HG03521 (cell line): ENCODE measurements around the gene FAM193A.
"Not testable (repeated sequence)": the region's sequence is repeated elsewhere in the genome, so short reads cannot be mapped to it uniquely, and the experiment has no call there.

Experiments
- ATAC-seq: cut with Tn5 transposase; IDR thresholded peaks from one replicate; pipeline ENCODE4 v1.9.1; 2021; ENCODE audit warnings: mild to moderate bottlenecking, moderate library complexity; ENCODE audit not compliant: unreplicated experiment

FAM193A gene

DNA sequence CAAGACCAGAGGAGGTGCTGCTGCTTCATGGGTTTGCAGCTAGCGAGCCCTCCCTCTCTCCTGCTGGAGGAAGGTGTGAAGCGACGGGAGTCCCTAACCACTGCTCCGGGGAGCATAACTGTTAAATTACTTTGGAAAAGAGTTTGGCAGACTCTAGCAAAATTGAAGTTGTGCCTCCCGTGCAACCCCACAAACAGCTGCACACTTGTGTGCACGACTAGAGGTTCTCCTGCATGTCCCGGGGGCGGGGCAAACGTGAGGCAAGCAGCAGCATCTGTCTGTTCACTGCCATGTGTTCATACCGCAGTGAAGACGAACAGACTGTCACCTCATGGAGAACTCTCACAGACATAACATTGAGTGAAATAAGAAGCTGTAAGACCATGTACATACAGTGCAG is 185.1 kb downstream of the FAM193A start:
- ATAC-seq: no peak

GRCh38 chr4:2722033-2722432 is 185.6 kb downstream of the FAM193A start:
- ATAC-seq: no peak

- ATAC-seq: no peak
Measured at GRCh38 chr4:2723751-2724150, 187.3 kb downstream of the FAM193A start.

GRCh38 chr4:2725380-2725779 is 188.9 kb downstream of the FAM193A start:
- ATAC-seq: no peak

GRCh38 chr4:2726881-2727280 is 190.4 kb downstream of the FAM193A start:
- not testable (repeated sequence) for ATAC-seq

- ATAC-seq: no peak
Measured at GRCh38 chr4:2728221-2728620, 191.8 kb downstream of the FAM193A start.

DNA sequence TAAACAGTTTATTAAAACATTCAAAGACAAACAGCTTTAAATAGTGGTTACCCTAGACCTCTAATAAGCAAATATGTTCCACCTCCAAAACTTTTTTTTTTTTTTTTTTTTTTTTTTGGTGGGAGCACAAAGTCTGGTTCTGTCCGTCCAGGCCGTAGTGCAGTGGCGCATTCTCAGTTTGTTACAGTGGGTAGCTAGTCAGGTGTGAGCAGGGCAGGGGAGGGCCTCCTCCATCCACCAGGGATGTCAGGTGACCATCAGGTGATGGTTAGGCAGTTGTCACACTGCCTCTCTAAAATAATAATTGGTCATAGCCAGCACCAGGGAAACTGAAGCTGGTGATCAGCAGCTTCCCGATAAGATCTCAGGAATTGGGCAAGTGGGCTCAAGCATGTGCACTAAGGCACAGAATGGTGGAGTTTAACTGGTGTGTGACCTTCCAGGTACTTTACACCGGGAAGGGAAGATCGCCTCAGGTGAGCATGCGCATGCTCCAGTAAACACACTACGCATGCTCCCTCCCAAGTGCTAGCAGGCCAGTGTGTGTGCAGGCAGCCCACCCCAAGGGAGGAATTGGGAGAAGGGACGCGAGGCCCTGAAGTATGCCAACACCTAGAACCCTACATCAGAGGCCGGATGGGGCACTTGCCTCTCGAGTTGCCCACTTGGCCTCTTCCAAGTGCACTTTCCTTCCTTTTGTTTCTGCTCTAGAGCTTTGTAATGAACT is 192.5 kb downstream of the FAM193A start:
- no peak for ATAC-seq

GRCh38 chr4:2729533-2729875 is 193.1 kb downstream of the FAM193A start:
- ATAC-seq: no peak

DNA sequence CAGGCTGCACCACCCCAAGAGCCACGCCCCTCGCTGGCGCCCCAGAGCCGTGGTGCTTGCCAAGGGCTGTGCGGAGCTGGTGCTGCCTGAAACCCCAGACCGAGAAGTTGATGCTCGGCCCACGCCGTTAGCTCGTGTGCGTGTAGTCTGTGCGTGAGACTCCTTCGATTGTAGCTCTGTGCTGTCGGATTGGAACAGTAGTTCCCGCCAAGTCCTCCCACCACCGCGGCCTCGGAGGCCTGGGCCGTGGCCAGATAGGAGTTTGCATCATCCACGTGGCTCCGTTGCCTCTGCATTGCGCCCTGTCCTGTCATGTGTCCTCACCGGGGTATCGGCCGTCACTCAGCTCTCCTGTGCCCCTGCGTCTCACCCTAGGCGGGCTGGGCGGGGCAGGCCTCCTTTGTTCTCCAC is 195.5 kb downstream of the FAM193A start:
- ATAC-seq: no peak

DNA sequence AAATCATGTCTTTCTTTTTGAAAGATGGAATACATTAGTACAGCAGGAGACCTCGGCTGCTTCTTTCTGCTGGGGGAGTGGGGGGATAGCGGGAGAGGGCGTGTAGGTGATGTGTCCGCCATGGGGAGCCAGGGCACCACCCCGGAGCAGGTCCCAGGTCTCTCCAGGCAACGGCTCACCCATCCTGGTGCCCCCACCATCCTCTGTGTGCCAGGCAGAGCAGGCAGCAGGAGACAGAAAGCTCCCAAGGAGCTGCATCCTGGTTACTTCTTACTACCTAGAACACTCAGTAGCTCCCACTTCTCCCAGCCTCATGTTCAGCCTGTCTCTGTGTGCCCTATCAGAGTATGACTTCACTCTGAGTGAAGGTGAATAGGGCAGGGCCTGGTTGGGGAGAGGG is 196.1 kb downstream of the FAM193A start:
- no peak for ATAC-seq

GRCh38 chr4:2733001-2733843 is 196.8 kb downstream of the FAM193A start:
- ATAC-seq: no peak

GRCh38 chr4:2733844-2734574 is 197.6 kb downstream of the FAM193A start:
- no peak for ATAC-seq

DNA sequence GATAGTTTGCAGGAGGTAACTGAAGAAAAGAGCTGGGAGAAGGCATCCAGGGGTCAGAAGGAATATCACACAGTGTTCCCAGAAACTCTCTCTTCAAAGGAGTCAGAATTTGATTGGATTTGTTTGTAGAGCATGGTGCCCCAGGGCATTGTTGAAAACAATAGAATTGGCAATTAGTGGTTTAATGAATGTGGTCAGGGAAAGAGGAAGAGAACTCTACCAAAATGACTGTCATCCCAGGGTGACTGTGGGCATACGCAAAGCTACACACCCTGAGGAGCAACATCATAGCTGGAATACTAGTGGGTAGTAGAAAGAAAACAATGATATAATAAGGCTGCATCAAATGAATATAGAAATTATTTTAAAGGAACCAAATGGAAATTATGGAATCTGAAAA is 198.2 kb downstream of the FAM193A start:
- ATAC-seq: no peak

DNA sequence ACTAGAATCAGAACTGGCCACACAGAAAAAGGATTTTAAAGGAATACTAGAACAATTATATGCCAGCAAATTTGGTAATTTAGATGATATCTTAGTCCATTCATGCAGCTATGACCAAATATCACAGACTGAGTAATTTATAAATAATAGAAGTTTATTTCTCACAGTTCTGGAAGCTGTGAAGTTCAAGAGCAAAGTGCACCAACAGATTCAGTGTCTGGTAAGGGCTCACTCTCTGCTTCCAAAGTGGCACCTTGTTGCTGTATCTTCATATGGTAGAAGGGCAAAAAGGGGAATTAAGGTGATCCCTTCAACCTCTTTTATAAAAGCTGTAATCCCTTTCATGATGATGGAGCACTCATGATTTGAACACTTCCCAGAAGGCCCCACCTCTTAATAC is 199.4 kb downstream of the FAM193A start:
- no peak for ATAC-seq

DNA sequence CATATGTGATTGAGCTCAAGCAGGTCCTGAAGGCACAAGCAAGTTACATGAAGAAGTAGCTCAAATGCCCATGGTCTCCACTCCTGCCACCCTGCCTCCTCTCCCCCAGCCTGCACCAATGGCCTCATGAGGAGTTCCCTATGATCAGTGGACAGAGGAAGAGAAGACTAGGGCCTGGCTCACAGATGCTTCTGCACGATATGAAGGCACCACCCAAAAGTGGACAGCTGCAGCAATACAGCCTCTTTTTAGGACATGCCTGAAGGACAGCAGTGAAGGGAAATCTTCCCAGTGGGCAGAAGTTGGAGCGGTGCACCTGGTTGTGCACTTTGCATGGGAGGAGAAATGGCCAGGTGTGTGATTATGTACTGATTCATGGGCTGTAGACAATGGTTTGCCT is 201.8 kb downstream of the FAM193A start:
- ATAC-seq: not testable (repeated sequence)

GRCh38 chr4:2741626-2742025 is 205.2 kb downstream of the FAM193A start:
- ATAC-seq: no peak

DNA sequence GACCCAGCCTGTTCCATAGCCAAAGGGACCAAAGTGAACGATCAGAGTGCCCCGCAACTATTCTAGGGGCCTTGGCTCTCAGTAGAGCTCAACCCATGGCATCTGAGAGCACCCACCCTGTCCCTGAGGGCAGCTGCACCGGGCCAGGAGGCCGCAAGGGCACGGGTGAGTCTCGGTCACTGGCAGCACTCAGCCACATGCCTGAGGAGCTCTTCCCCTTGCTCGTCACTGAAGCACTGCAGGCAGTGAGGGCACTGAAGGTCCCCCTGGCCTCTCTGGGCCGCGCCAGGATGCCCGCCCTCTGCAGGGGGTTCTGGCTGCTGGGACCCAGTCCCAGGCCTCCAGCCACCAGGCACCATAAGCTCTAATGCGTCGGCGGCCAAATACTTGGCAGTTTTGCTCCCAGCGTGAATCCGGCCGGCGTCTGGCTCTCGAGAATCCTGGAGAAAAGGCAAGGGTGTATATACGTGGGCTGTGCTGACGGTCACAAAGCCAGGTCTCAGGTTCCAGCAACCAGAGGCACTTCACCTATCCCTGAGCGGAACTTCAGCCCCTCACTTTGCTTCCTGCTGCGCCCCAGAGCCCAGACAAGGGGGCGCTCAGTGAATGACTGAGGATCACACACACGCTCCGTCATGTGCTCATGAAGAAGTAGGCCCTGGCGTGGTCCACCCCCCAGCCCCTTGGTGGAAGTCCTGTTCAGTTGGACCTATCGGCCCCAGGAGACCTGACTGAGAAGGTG is 205.8 kb downstream of the FAM193A start:
- ATAC-seq: no peak

DNA sequence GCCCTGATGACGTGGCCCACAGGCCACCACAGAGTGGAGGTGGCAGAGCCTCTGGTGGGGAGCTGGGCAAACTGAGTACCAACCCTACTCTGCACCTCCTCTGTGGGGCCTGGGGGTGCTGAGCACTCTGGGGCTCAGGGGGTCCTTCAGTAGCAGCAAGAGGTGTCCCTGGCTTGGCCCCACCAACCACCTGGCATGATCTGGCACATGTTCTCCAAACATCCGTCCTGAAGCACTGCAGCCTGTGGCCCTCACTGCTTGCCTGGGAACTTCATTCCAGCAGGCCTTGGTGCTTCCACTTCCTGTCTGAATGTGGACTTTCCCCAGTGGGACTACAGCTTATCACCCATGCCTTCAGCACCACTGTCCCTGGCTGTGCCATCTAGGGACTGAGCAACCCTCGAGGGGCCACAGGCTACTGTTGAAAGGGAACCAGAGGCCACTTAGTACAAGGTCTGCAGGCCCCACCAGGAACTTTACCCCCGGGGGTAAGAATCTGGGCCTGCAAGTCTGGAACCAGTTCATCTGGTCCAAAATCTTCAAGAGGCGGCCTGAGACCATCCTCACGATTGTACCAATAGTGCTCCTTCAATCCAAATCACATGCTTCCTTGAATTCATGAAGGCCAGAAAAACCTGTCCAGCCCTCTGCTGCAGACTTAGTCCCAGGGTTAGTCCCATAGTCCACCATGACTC is 206.5 kb downstream of the FAM193A start:
- no peak for ATAC-seq

DNA sequence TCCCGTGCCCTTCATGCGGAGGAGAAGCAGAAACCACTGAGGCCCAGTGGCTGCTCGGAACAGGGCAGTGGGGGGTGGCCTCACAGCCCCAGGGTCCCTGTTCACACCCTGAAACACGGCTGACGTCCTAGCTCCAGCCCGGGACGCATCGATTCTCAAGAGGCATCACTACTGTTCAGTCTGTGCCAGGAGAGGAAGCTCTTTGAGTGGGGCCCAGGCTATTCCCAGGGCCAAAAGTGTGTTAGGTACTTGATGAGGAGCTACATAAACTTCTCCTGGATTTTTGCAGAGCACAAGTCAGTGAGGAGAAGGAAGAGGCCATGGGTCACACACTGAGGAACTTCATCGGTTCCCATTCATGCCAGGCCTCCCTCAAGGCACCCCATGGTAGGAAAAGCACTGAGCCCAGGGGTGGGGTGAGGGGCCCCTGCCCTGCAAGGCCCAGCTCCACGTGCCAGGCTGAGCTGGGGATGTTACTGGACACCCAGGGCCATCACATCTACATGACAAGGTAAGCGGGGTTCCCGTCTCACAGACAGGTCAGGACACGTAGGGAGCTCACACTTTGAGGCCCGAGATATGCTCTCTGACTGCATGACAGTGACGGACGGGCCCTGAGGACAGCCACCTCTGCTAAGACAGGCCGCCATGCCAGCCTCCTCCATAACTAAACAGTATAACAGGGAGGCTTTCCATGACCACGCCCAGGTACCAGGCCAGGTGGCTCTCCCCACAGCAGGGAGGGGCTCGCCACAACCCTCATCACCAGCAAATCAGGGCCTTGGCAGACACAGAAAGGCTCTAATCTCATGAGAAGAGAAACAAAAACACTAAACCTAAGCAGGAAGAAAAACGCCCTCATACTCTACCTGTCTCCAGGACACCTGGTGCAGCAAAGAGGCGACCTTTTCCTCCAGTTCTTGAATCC is 207.3 kb downstream of the FAM193A start:
- no peak for ATAC-seq
